Gastroesophageal sphincter (tissue), 3 donors: ENCODE results near the gene CNPY2.

Experiments
- POLR2A ChIP-seq, 2 donors: fragments of 450-650 bp; IDR thresholded peaks; one replicate each; pipeline ENCODE4 v1.6.1; 2017; ENCODE audit warnings: antibody characterized with exemption in 2 of 2, mild to moderate bottlenecking in 2 of 2, moderate library complexity in 1 of 2
- POLR2AphosphoS5 ChIP-seq: sonication (generic); formaldehyde crosslinking; IDR thresholded peaks from one replicate; pipeline ENCODE4 v1.6.1; 2017; ENCODE audit warnings: antibody characterized with exemption
- TF ChIP-seq, protein P1 (sequence below), 4 experiments: fragments of 200-600 bp in 2 of 4; fragments of 450-650 bp in 2 of 4; sonication (generic) in 1 of 4; IDR thresholded peaks; one replicate each; pipeline ENCODE4 v1.5.1; 2017 to 2019; ENCODE audit warnings: antibody characterized with exemption in 4 of 4, mild to moderate bottlenecking in 2 of 4, moderate library complexity in 2 of 4

DNA sequence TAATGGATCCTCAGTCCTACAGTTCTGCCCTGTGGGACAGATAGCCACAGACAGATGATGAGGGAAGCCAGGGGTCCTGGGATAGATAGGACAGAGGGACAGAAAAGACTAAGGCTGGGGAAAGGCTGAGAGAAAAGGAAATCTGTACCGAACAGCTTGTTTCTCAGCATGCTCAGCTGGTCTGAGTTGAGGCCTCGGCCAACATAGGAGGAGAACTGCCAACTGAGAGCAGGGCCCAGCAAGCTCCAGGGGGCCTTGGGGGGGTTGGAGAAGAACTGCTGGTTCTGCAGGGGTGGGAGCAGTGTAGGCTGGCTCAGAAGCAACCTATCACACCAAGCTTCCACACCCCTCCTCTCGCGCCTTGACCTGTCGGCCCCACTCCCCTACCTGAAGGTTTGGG, 33.0 kb upstream of the CNPY2 start:
- TF ChIP-seq POLR2AphosphoS5, result no peak
- TF ChIP-seq, protein P1, sequence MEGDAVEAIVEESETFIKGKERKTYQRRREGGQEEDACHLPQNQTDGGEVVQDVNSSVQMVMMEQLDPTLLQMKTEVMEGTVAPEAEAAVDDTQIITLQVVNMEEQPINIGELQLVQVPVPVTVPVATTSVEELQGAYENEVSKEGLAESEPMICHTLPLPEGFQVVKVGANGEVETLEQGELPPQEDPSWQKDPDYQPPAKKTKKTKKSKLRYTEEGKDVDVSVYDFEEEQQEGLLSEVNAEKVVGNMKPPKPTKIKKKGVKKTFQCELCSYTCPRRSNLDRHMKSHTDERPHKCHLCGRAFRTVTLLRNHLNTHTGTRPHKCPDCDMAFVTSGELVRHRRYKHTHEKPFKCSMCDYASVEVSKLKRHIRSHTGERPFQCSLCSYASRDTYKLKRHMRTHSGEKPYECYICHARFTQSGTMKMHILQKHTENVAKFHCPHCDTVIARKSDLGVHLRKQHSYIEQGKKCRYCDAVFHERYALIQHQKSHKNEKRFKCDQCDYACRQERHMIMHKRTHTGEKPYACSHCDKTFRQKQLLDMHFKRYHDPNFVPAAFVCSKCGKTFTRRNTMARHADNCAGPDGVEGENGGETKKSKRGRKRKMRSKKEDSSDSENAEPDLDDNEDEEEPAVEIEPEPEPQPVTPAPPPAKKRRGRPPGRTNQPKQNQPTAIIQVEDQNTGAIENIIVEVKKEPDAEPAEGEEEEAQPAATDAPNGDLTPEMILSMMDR (IDR thresholded peaks at IDR 0.05), result no peak
- TF ChIP-seq POLR2A (IDR thresholded peaks at IDR 0.05), result no peak
